ENCODE results near the gene RABGAP1L.
"Not testable (repeated sequence)": the region's sequence is repeated elsewhere in the genome, so short reads cannot be mapped to it uniquely, and the experiment has no call there.

The RABGAP1L gene

GRCh38 chr1:174156437-174156836, 2.9 kb upstream of the RABGAP1L start:
- no peak for DNase-seq

GRCh38 chr1:174157157-174157806, 2.0 kb upstream of the RABGAP1L start:
- no peak for DNase-seq

DNA sequence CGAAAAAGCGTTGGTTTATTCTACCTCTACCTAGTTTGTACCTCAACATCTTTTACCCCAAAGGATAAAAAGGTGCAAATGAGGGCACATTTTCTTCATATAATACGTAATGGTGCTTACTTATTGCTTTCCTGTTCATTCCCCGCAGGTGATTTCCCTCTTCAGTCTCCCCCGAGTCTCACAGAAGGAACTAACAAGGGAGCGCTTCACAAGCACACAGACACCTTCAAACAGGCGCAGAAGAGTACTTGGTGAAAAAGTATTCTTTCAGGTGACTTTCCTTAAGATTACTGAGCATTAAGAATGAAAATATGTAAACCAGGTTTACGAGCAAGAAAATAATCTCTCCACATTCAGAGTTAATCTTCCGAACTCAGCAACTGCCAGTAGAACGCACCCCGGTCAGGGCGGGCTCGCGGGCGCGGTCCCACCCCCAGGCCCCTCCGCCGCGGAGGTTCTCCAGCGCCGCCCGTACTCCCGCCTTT, 511 bp upstream of the RABGAP1L start:
- no peak for DNase-seq

GRCh38 chr1:174160109-174160473, 771 bp downstream of the RABGAP1L start:
- no peak for DNase-seq

- DNase-seq, result no peak
Observed at GRCh38 chr1:174160603-174161002, 1.3 kb downstream of the RABGAP1L start.

GRCh38 chr1:174161813-174162212, 2.5 kb downstream of the RABGAP1L start:
- DNase-seq, result no peak

DNA sequence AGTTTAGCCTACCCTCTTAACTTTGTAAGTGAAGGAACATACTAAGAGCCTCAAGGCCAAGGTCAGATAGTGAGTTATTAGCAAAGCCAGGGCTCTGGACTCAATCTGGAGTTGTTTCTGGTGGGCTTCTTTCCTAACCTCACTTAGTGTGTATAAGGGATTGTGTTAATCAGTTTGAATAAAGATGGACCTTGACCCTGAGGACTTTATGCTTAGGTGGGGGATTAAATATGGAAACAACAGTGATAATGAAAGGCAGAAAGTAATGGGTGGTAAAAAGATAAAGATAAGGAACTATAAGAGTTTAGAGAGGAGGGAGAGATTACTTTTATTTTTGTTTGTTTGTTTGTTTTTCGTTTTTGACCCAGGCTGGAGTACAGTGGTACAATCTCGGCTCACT, 5.5 kb downstream of the RABGAP1L start:
- no peak for DNase-seq

DNA sequence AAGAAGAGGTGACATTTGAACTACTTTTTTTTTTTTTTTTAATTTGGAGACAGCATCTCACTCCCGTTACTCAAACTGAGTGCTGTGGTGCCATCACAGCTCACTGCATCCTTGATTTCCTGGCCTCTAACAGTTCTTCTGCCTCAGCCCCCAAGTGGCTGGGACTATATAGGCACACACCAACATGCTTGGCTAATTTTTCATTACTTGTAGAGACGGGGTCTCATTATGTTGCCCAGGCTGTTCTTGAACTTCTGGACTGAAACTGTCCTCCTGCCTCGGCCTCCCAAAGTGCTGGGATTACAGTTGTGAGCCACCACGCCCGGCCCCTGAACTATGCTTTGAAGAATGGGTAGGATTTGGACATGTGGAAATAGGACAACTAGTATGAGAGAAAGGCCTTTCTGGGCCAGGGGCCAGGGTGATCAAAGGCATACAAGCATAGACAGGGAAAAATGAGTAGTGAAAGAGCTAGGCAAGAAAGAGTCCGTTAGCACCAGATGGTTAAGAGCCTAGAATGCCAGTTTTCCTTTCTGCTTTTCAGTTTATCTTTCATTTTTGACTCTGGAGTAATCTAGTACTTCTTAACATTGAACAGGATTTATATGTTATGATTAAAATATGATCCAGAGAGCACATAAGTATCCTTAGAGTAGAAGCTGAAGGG, 6.3 kb downstream of the RABGAP1L start:
- no peak for DNase-seq

GRCh38 chr1:174166530-174167264, 7.4 kb downstream of the RABGAP1L start:
- no peak for DNase-seq

DNA sequence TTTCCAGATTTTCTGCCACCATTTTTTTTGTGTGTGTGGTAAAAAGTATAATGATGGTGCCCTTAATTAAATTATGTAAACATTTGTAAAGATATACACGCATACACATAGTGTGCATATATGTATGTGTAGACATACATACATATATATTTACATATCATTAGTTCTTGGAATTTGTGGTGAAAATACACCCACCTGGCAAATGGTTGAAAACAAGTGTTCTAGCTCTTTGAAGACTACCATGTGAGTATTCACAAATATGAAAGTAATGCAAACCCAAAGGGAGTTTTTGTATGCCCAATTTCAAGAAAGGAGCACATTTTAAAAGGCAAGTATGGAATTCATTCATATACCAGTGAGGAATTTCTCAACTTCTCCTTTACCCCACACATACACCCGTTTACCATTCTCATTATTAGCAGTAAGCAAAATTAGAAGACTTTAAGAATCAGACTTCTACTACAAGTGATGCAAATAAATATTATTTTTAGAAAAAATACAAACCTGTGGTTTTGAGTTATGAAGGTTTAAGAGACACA, 8.0 kb downstream of the RABGAP1L start:
- no peak for DNase-seq

DNA sequence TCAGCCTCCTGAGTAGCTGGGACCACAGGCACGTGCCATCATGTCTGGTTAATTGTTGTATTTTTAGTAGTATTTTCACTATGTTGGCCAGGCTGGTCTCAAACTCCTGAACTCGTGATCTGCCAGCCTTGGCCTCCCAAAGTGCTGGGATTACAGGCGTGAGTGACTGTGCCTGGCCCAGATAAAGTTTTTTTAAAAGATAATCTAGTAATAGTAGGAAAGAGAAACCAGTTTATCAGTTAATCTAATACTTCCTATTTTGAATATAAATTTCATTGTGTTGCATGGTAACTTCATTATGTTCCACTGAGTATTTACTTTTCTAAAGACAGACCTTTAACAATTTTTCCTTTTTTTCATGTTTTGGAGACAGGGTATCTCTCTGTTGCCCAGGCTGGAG, 10.0 kb downstream of the RABGAP1L start:
- no peak for DNase-seq

- DNase-seq, result no peak
Observed at GRCh38 chr1:174171073-174171472, 11.8 kb downstream of the RABGAP1L start.

DNA sequence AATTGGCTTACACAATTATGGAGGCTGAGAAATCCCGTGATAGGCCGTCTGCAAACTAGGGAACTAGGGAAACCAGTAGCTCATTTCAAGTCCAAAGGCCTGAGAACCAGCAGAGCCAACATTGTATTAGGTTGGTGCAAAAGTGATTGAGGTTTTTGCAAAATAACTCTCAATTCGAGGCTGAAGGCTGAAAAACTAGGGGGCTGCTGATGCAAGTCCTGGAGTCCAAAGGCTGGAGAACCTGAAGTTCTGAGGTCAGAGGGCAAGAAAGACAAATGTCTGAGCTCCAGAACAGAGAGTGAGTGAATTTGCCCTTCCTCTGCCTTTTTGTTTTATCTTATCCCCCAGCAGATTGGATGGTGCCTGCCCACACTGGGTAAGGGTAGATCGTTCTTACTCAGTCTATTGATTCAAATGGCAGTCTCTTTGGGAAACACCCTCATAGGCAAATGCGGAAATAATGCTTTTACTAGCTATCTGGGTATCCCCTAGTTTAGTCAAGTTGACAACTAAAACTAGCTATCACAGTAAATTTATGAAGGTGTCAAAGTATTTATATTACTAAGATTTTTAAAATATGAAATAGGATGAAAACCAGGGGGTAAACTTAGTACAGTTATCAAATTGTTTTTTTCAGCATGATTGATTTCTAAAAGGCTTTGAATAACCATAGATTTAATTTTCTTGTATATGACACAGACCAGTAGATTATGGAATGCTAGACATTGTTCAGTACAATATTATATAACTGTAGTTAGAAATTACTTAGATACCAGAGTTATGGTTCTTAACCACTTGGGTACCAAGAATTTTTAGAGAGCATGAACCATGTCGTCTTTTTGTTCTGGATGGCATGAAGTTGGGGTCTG, 15.4 kb downstream of the RABGAP1L start:
- DNase-seq, result no peak

- not testable (repeated sequence) for DNase-seq
Observed at GRCh38 chr1:174178459-174178858, 19.1 kb downstream of the RABGAP1L start.

DNA sequence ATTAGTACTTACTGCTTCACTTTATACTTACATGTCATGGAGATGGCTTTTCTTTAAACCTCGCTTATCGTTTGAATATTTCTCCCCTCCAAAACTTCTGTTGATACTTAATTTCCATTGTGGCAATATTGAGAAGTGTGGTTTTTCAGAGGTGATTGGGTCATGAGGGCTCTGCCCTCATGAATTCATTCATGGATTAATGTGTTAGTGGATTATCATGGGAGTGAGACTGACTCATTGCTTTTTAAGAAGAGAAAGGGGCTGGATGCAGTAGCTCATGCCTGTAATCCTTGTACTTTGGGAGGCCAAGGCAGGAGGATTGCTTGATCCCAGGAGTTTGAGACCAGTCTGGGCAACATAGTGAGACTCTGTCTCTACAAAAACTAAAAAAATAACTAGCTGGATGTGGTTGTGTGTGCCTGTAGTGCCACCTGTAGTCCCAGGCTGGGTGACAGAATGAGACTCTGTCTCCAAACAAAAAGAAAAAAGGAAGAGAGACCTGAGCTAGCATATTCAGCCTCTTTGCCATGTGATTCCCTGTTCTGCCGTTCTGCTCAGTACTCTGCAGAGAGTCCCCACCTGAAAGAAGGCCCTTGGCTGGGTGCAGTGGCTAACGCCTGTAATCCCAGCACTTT, 30.2 kb downstream of the RABGAP1L start:
- no peak for DNase-seq

GRCh38 chr1:174190691-174191199, 31.4 kb downstream of the RABGAP1L start:
- no peak for DNase-seq

GRCh38 chr1:174191349-174191862, 32.1 kb downstream of the RABGAP1L start:
- DNase-seq, result no peak

DNA sequence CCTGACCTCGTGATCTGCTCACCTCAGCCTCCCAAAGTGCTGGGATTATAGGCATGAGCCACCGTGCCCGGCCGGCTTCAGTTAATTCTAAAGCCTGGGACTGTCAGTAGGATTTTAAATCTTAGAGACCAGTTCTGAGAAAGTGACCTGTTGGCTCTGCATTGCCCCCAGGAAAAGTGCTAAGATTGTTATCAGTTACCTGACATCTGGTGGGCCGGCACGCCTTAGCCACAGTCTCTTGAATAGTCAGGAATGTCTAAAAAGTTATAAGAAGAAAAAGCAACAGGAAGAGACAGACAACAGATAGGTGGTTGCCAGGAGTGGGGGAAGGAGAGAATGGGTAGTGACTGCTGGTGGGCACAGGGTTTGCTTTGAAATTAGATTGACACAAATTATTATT, 35.1 kb downstream of the RABGAP1L start:
- DNase-seq, result no peak

- no peak for DNase-seq
Observed at GRCh38 chr1:174197088-174197487, 37.8 kb downstream of the RABGAP1L start.

- DNase-seq, result no peak
Observed at GRCh38 chr1:174197547-174197946, 38.2 kb downstream of the RABGAP1L start.

DNA sequence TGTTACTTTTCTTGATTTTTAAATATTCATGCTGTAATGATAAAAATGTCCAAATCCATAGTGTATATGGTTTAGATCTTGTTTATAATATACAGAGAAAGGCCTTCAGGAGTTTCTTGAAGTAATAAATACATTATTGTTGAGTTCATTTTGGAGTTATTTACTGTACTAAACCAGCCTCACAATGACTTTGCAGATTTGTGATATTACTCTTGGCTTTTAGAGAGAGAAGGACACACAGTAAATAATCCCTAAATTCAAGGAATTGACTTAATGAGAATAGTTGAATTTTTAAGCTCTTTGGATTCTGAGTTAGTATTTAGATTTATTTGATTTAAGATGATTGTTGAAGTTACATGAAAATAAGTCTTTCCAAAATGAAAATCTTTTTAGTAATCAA, 38.9 kb downstream of the RABGAP1L start:
- no peak for DNase-seq

GRCh38 chr1:174200746-174201145, 41.4 kb downstream of the RABGAP1L start:
- no peak for DNase-seq
